K562 (cell line): ENCODE measurements around the gene CNKSR1.

Experiments
- CREB1 ChIP-seq, 2 experiments: sonication (generic) in 1 of 2; formaldehyde crosslinking in 1 of 2; IDR thresholded peaks; 2 replicates each; pipeline versions ENCODE4 v1.6.1 to v1.8.0; 2012 to 2022; ENCODE audit warnings: inconsistent platforms in 1 of 2, mild to moderate bottlenecking in 1 of 2, missing genetic modification reagents in 1 of 2, moderate library complexity in 1 of 2
- SMAD3 ChIP-seq: fragments of 450-650 bp; formaldehyde crosslinking; conservative IDR thresholded peaks from 2 replicates; pipeline ENCODE4 v1.4.0; 2020; ENCODE audit warnings: mild to moderate bottlenecking
- ZC3H11A ChIP-seq: IDR thresholded peaks from 2 replicates; pipeline ENCODE4 v1.6.1; 2012; ENCODE audit warnings: low read depth, low read length, improper control_type of control experiment
- ZNF707 ChIP-seq: fragments of 250-450 bp; sonication (Bioruptor Pico); conservative IDR thresholded peaks from 2 replicates; pipeline ENCODE4 v1.8.0; 2022; ENCODE audit warnings: inconsistent platforms, mild to moderate bottlenecking, moderate library complexity
- TF ChIP-seq, protein P1 (sequence below): sonication (generic); formaldehyde crosslinking; IDR thresholded peaks from 2 replicates; pipeline ENCODE4 v1.8.0; 2023; ENCODE audit warnings: mild to moderate bottlenecking, missing genetic modification reagents
- TF ChIP-seq, protein P2 (sequence below): fragments of 450-650 bp; IDR thresholded peaks from 2 replicates; pipeline ENCODE4 v1.6.1; 2016; ENCODE audit warnings: mild to moderate bottlenecking

DNA sequence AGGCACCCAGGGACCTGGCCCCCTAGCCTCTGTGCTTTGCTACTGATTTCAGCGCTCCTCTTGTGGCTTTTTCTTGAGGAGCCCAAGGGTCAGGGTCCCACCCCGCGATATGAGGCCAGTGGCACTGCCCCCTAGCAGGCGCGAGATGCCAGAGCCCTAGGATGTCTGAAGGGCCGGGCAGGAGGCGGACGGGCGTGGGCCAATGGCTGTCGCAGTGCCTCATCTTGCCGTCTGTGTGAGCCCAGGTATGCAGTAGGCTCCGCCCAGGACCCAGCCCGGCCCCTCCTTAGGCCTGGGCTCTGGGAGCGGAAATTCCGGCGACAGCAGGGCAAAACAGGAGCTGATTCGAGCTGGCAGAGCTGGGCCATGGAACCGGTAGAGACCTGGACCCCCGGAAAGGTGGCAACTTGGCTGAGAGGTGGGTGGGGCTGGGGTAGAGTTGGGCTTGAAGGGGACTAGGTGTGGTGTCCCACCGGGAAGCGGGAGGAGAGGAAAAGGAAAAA lies at the start of gene CNKSR1:
- TF ChIP-seq ZNF707 (CRISPR knock-in tag) (no peak), ZC3H11A (no peak), CREB1 (IDR thresholded peaks at IDR 0.05) (no peak), CREB1 (CRISPR knock-in tag; IDR thresholded peaks at IDR 0.05) (no peak), SMAD3 (no peak)
- TF ChIP-seq, protein P1, sequence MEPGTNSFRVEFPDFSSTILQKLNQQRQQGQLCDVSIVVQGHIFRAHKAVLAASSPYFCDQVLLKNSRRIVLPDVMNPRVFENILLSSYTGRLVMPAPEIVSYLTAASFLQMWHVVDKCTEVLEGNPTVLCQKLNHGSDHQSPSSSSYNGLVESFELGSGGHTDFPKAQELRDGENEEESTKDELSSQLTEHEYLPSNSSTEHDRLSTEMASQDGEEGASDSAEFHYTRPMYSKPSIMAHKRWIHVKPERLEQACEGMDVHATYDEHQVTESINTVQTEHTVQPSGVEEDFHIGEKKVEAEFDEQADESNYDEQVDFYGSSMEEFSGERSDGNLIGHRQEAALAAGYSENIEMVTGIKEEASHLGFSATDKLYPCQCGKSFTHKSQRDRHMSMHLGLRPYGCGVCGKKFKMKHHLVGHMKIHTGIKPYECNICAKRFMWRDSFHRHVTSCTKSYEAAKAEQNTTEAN (CRISPR knock-in tag) = no peak
- TF ChIP-seq, protein P2, sequence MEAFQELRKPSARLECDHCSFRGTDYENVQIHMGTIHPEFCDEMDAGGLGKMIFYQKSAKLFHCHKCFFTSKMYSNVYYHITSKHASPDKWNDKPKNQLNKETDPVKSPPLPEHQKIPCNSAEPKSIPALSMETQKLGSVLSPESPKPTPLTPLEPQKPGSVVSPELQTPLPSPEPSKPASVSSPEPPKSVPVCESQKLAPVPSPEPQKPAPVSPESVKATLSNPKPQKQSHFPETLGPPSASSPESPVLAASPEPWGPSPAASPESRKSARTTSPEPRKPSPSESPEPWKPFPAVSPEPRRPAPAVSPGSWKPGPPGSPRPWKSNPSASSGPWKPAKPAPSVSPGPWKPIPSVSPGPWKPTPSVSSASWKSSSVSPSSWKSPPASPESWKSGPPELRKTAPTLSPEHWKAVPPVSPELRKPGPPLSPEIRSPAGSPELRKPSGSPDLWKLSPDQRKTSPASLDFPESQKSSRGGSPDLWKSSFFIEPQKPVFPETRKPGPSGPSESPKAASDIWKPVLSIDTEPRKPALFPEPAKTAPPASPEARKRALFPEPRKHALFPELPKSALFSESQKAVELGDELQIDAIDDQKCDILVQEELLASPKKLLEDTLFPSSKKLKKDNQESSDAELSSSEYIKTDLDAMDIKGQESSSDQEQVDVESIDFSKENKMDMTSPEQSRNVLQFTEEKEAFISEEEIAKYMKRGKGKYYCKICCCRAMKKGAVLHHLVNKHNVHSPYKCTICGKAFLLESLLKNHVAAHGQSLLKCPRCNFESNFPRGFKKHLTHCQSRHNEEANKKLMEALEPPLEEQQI = no peak
